Adrenal gland (tissue), 5 donors: ENCODE data around the gene EPC2.

Experiments
- POLR2A ChIP-seq, 2 donors: fragments of 450-650 bp; IDR thresholded peaks; one replicate each; pipeline ENCODE4 v1.6.1; 2017; ENCODE audit warnings: antibody characterized with exemption in 2 of 2, mild to moderate bottlenecking in 2 of 2, moderate library complexity in 1 of 2
- TF ChIP-seq, protein P1 (sequence below), 6 experiments: fragments of 450-650 bp in 4 of 6; fragments of 200-600 bp in 2 of 6; sonication (generic) in 1 of 6; IDR thresholded peaks; 1 replicate in 5 of 6; 2 replicates in 1 of 6; pipeline versions ENCODE4 v1.5.1 to v1.8.0; 2016 to 2021; ENCODE audit warnings: antibody characterized with exemption in 6 of 6, mild to moderate bottlenecking in 2 of 6, moderate library complexity in 1 of 6
- donor health status: DM: no; HTN: no; CAD: no.

DNA sequence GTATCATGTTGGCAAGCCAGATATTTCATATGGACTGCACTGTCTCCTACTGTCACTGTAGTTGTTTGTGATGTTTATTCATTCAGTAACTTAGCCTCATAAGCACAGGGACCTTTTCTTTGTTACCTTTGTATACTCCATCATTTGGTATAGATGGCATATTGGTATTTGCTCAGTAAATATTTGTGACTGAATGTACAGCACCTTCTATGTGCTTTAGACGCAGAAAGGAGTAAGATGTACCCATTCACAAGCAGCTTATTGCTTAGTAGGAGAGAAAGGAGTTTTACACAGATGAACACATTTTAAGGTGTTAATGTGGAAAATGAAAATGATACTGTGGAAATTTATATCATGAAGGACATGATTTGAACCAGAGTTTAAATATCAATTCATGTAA is 12.0 kb downstream of the EPC2 start:
- TF ChIP-seq, protein P1, sequence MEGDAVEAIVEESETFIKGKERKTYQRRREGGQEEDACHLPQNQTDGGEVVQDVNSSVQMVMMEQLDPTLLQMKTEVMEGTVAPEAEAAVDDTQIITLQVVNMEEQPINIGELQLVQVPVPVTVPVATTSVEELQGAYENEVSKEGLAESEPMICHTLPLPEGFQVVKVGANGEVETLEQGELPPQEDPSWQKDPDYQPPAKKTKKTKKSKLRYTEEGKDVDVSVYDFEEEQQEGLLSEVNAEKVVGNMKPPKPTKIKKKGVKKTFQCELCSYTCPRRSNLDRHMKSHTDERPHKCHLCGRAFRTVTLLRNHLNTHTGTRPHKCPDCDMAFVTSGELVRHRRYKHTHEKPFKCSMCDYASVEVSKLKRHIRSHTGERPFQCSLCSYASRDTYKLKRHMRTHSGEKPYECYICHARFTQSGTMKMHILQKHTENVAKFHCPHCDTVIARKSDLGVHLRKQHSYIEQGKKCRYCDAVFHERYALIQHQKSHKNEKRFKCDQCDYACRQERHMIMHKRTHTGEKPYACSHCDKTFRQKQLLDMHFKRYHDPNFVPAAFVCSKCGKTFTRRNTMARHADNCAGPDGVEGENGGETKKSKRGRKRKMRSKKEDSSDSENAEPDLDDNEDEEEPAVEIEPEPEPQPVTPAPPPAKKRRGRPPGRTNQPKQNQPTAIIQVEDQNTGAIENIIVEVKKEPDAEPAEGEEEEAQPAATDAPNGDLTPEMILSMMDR (IDR thresholded peaks at IDR 0.05) = no peak
- no peak for TF ChIP-seq POLR2A (IDR thresholded peaks at IDR 0.05)
